ENCODE results near the gene TLK1. TPM values are rescaled to one million over a fixed set of nuclear protein-coding genes. Genes with fewer than 3 reads are reported as not detected.

Gene TLK1
- total and polyA plus RNA-seq, 9 of the 15 experiments (the other 6 are each of a cell fraction or from before 2014, with no cell fraction given): 20.2 to 101 (median 40.5) TPM

GRCh38 chr2:170991398-170992182 lies 169.1 kb downstream of the TLK1 start:
- peaks cover 59% of the 10 kb centered on the region for H3K36me3 ChIP-seq (ENCODE audit: control insufficient read depth, insufficient read depth, low read length)
- CTCF ChIA-PET (ENCODE audit: low intra/inter-chr PET ratio): no interaction called here
- in situ Hi-C loops (cut with MboI): no loop called here

More at GRCh38 chr2:170991398-170992182, 169.1 kb downstream of the TLK1 start:
- no TSS peak for BruUV-seq (replicated peaks)
- Histone ChIP-seq H3K27me3 (ENCODE audit: control insufficient read depth in 2 of 2, insufficient read depth in 2 of 2, low read length in 2 of 2) (no peaks in the 10 kb centered on the region), H3K4me2 (ENCODE audit: insufficient read depth, low read length) (no peak overlapping the region), H3K79me2 (ENCODE audit: control insufficient read depth, insufficient read depth, low read length) (no peaks in the 10 kb centered on the region), H3K9ac (ENCODE audit: insufficient read depth in 1 of 2, low read depth in 2 of 2, low read length in 2 of 2) (no peak overlapping the region), H3K4me1 (replicated peaks in 1 of 2; ENCODE audit: control insufficient read depth in 2 of 2, insufficient read depth in 2 of 2, low read length in 2 of 2) (0 out of 5 replicates have a peak, but pooled peaks cover 0 to 3% of the 10 kb centered on the region in 2 experiments), H3K9me1 (ENCODE audit: control insufficient read depth, insufficient read depth, low read length) (no peaks in the 10 kb centered on the region), H2AFZ (ENCODE audit: low read depth, low read length) (no peak overlapping the region), H4K20me1 (replicated peaks; ENCODE audit: control insufficient read depth, insufficient read depth, low read length) (no peaks in the 10 kb centered on the region), H3K4me3 (no peak overlapping the region), H3K27ac (ENCODE audit: extremely low read depth, low read depth, low read length) (no peak overlapping the region), H3K9me3 (replicated peaks; ENCODE audit: control insufficient read depth, insufficient read depth, low read depth, low read length) (no peaks in the 10 kb centered on the region)
- FAIRE-seq (peak; percentile 63), ATAC-seq (no peak), DNase-seq (ENCODE audit: extremely low read depth in 1 of 4, low spot score in 3 of 4) (no peak)
- TF ChIP-seq RAD51 (IDR thresholded peaks at IDR 0.05; ENCODE audit: borderline replicate concordance, low read depth): no peak
- TF ChIP-seq CTCF (IDR thresholded peaks at IDR 0.05 in 2 of 3, conservative IDR thresholded peaks at IDR 0.05 in 1 of 3; ENCODE audit: insufficient read depth in 2 of 3, low read depth in 1 of 3, low read length in 3 of 3): peak in 2 of 3 experiments; percentile 22 to 24; a peak in 2 of 6 replicates
- TF ChIP-seq RAD21 (CRISPR knock-in tag; conservative IDR thresholded peaks at IDR 0.05 in 1 of 2, IDR thresholded peaks at IDR 0.05 in 1 of 2): no peak
- intact Hi-C loops (cut with micrococcal nuclease): no loop called here
- 91% methylated on average over 5 of the region's 5 CpGs for WGBS (ENCODE audit: insufficient coverage, low coverage, missing lambda C conversion rate)
- POLR2A ChIA-PET: interaction anchor here (0.6 kb wide), 1 partner anchor 15 kb away, joined by 4 read pairs; no protein-coding TSS in a partner anchor

Measured in K562 (cell line).